ENCODE results near the gene IL23R. TPM values are rescaled to one million over a fixed set of nuclear protein-coding genes. Genes with fewer than 3 reads are reported as not detected.
"Not testable (repeated sequence)": the region's sequence is repeated elsewhere in the genome, so short reads cannot be mapped to it uniquely, and the experiment has no call there.

The IL23R gene
- total RNA-seq, 4 donors from 2014 or later, result not detected

- no peak within 1 kb of the TSS for H3K27ac ChIP-seq
- H3K4me3 ChIP-seq, result peak within 1 kb of the TSS in 2 of 4 donors; percentile 16 to 37
- no peaks in the 10 kb centered on the region for H3K36me3 ChIP-seq
- H3K9me3 ChIP-seq, result no peaks in the 10 kb centered on the region
- DNase-seq (ENCODE audit: low spot score in 2 of 2), result no peak
- WGBS, 2 donors, result 7 to 12% methylated on average over 28 of the region's 28 CpGs
- H3K27me3 ChIP-seq, result no peaks in the 10 kb centered on the region
- TF ChIP-seq EP300 (IDR thresholded peaks at IDR 0.05) (no peak), CTCF (IDR thresholded peaks at IDR 0.05) (no peak), POLR2A (IDR thresholded peaks at IDR 0.05) (no peak)
- peaks cover 0 to 12% (median 0%) of the 10 kb centered on the region in 4 donors for H3K4me1 ChIP-seq
These were observed 31.6 kb upstream of the IL23R start, which contains the start of gene C1orf141 for GRCh38 chr1:67134695-67135094. C1orf141 (minus strand) TSS chr1:67134970; CDS start chr1:67127240, 7,730 bp downstream.

- Histone ChIP-seq H3K27ac (no peak overlapping the region), H3K4me1 (peaks cover 0 to 12% (median 0%) of the 10 kb centered on the region in 4 donors), H3K27me3 (no peaks in the 10 kb centered on the region), H3K4me3 (no peak overlapping the region), H3K36me3 (no peaks in the 10 kb centered on the region), H3K9me3 (no peaks in the 10 kb centered on the region)
- WGBS, 2 donors, result 36 to 47% methylated on average over 2 of the region's 2 CpGs
- no peak for DNase-seq (ENCODE audit: low spot score in 2 of 2)
- TF ChIP-seq POLR2A (IDR thresholded peaks at IDR 0.05), result no peak
These were observed 30.9 kb upstream of the IL23R start for GRCh38 chr1:67135354-67135753.

- TF ChIP-seq CTCF (IDR thresholded peaks at IDR 0.05) (no peak), POLR2A (IDR thresholded peaks at IDR 0.05) (no peak), EP300 (IDR thresholded peaks at IDR 0.05) (no peak)
- Histone ChIP-seq H3K9me3 (no peaks in the 10 kb centered on the region), H3K27ac (no peak overlapping the region), H3K4me3 (no peak overlapping the region), H3K27me3 (no peaks in the 10 kb centered on the region), H3K36me3 (no peaks in the 10 kb centered on the region), H3K4me1 (peaks cover 0 to 12% (median 0%) of the 10 kb centered on the region in 4 donors)
- no peak for DNase-seq (ENCODE audit: low spot score in 2 of 2)
- 45 to 59% methylated on average over 4 of the region's 4 CpGs for WGBS, 2 donors
These were observed 28.9 kb upstream of the IL23R start for GRCh38 chr1:67137307-67137753.

GRCh38 chr1:67138813-67139499 is 27.3 kb upstream of the IL23R start:
- Histone ChIP-seq H3K4me1 (peaks cover 0 to 19% (median 0%) of the 10 kb centered on the region in 4 donors), H3K36me3 (no peaks in the 10 kb centered on the region), H3K4me3 (no peak overlapping the region), H3K27ac (no peak overlapping the region), H3K9me3 (no peaks in the 10 kb centered on the region), H3K27me3 (no peaks in the 10 kb centered on the region)
- no peak for DNase-seq (ENCODE audit: low spot score in 2 of 2)
- WGBS, 2 donors, result 80 to 81% methylated on average over 3 of the region's 3 CpGs
- no peak for TF ChIP-seq CTCF (IDR thresholded peaks at IDR 0.05)
- no peak for TF ChIP-seq EP300 (IDR thresholded peaks at IDR 0.05)
- no peak for TF ChIP-seq POLR2A (IDR thresholded peaks at IDR 0.05)

- no peaks in the 10 kb centered on the region for H3K9me3 ChIP-seq
- no peak overlapping the region for H3K27ac ChIP-seq
- H3K27me3 ChIP-seq, result no peaks in the 10 kb centered on the region
- H3K4me3 ChIP-seq, result no peak overlapping the region
- TF ChIP-seq EP300 (IDR thresholded peaks at IDR 0.05) (no peak), POLR2A (IDR thresholded peaks at IDR 0.05) (no peak), CTCF (IDR thresholded peaks at IDR 0.05) (no peak)
- DNase-seq (ENCODE audit: low spot score in 2 of 2), result no peak
- peaks cover 0 to 8% (median 0%) of the 10 kb centered on the region in 4 donors for H3K4me1 ChIP-seq
- 90 to 93% methylated on average over 2 of the region's 2 CpGs for WGBS, 2 donors
- H3K36me3 ChIP-seq, result no peaks in the 10 kb centered on the region
These were observed 25.8 kb upstream of the IL23R start for GRCh38 chr1:67140460-67140859.

- 49 to 56% methylated on average over 3 of the region's 3 CpGs for WGBS, 2 donors
- H3K36me3 ChIP-seq; DNase-seq (ENCODE audit: low spot score in 2 of 2); H3K27me3 ChIP-seq; H3K4me3 ChIP-seq; H3K27ac ChIP-seq; H3K9me3 ChIP-seq; H3K4me1 ChIP-seq: not testable (repeated sequence)
These were observed 24.4 kb upstream of the IL23R start for GRCh38 chr1:67141832-67142231.
